ENCODE data around the gene VSTM2A. TPM values are rescaled to one million over a fixed set of nuclear protein-coding genes. Genes with fewer than 3 reads are reported as not detected.

Gene VSTM2A
- polyA plus RNA-seq, 1 donor: not detected

DNA sequence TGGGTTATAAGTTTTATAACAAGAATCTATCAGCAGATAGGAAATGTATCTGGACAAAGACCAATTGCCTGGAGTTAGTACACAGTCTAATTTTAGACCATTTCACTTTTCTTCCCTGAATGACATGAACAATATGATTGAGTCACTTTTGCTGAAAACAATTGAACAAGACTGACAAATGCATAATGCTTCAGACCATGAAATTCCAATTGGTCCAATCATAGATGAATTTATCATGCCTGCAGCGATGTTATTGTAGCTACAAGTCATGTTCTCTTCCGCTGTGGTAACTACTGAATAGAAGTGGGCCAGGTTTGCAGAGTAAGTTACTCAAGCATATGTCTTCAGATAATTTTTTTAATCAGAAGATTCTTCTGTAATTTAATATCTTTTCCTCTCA is 73.4 kb downstream of the VSTM2A start:
- no peak for DNase-seq (ENCODE audit: low read depth)

Other genes with a start within 250 kb of the VSTM2A start
- gene SEC61G, start 216.8 kb downstream of the VSTM2A start, polyA plus RNA-seq (ENCODE audit: insufficient read length): 114 TPM

All from forelimb muscle (tissue), 1 donor.